OCI-LY7 (cell line): ENCODE data around the gene ATAD5.

Experiments used
- CTCF ChIP-seq: fragments of 200-600 bp; sonication (generic); conservative IDR thresholded peaks from 2 replicates; pipeline ENCODE4 v1.5.1; 2014; ENCODE audit warnings: mild to moderate bottlenecking, antibody characterized with exemption, low read length, moderate library complexity, mixed read lengths
- EZH2phosphoT487 ChIP-seq: fragments of 200-600 bp; sonication (generic); IDR thresholded peaks from 2 replicates; pipeline ENCODE4 v1.6.1; 2018; ENCODE audit warnings: low read depth, borderline replicate concordance, mild to moderate bottlenecking, mixed run types, antibody characterized with exemption, low read length, moderate library complexity, mixed read lengths

- TF ChIP-seq CTCF = no peak
- no peak for TF ChIP-seq EZH2phosphoT487
Measured at GRCh38 chr17:30794372-30794771, 37.4 kb upstream of the ATAD5 start.
